A549 (cell line): ENCODE data around the gene IL3.

ENCODE experiments used
- BHLHE40 ChIP-seq: IDR thresholded peaks from 2 replicates; pipeline ENCODE4 v1.6.1; 2012; ENCODE audit warnings: low read depth, low read length, inconsistent platforms
- HDAC2 ChIP-seq: fragments of 200-600 bp; sonication (generic); IDR thresholded peaks from 2 replicates; pipeline ENCODE4 v1.6.1; 2016
- HEYL ChIP-seq: fragments of 250-450 bp; sonication (Bioruptor Pico); IDR thresholded peaks from 2 replicates; pipeline ENCODE4 v1.8.0; 2021; ENCODE audit warnings: mild to moderate bottlenecking, moderate library complexity
- JUNB ChIP-seq: fragments of >200 bp; sonication (Bioruptor Twin); formaldehyde crosslinking; IDR thresholded peaks from 2 replicates; pipeline ENCODE4 v1.6.1; 2016
- POLR2A ChIP-seq: IDR thresholded peaks from 2 replicates; pipeline ENCODE4 v1.6.1; 2012; ENCODE audit warnings: mild to moderate bottlenecking, low read length
- RFX5 ChIP-seq: fragments of 450-650 bp; IDR thresholded peaks from 2 replicates; pipeline ENCODE4 v1.7.1; 2014; ENCODE audit warnings: antibody characterized with exemption, mild to moderate bottlenecking, moderate library complexity
- ZFP36 ChIP-seq: fragments of 450-650 bp; IDR thresholded peaks from 2 replicates; pipeline ENCODE4 v1.6.1; 2014; ENCODE audit warnings: borderline replicate concordance; ENCODE audit not compliant: partially characterized antibody
- TF ChIP-seq, protein P1 (sequence below): fragments of >200 bp; sonication (Bioruptor Twin); formaldehyde crosslinking; IDR thresholded peaks from 3 replicates; pipeline ENCODE4 v1.5.1; 2016
- TF ChIP-seq, protein P2 (sequence below): fragments of 200-600 bp; sonication (generic); IDR thresholded peaks from 2 replicates; pipeline ENCODE4 v1.6.1; 2016; ENCODE audit warnings: antibody characterized with exemption, mild to moderate bottlenecking, moderate library complexity
- TF ChIP-seq, protein P3 (sequence below): IDR thresholded peaks from 2 replicates; pipeline ENCODE4 v1.6.1; 2012
- TF ChIP-seq, protein P4 (sequence below): fragments of 250-450 bp; sonication (Bioruptor Pico); IDR thresholded peaks from 2 replicates; pipeline ENCODE4 v1.5.0; 2021; ENCODE audit warnings: mild to moderate bottlenecking, moderate library complexity, borderline replicate concordance

DNA sequence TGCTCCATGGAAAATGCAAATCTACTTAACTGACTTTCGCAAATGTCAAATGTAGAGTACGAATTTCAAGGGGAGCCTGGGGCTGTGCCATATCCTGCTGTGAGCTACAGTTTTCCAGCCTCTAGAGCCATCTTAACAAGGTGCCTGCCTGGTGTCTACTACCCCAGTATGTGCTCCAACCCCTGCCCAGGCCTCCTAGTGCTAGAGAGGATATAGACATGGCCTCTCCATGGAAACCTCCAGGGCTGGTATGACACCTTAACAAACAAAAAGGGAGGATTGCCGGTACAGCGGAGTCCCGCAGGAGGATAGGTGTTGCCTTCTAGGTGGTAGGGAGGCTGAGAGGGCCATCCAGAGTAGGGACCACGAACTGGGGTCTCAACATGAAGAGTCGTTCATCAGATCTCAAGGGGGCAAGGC, 13.6 kb upstream of the IL3 start:
- no peak for TF ChIP-seq POLR2A
- no peak for TF ChIP-seq HEYL
- TF ChIP-seq, protein P1, sequence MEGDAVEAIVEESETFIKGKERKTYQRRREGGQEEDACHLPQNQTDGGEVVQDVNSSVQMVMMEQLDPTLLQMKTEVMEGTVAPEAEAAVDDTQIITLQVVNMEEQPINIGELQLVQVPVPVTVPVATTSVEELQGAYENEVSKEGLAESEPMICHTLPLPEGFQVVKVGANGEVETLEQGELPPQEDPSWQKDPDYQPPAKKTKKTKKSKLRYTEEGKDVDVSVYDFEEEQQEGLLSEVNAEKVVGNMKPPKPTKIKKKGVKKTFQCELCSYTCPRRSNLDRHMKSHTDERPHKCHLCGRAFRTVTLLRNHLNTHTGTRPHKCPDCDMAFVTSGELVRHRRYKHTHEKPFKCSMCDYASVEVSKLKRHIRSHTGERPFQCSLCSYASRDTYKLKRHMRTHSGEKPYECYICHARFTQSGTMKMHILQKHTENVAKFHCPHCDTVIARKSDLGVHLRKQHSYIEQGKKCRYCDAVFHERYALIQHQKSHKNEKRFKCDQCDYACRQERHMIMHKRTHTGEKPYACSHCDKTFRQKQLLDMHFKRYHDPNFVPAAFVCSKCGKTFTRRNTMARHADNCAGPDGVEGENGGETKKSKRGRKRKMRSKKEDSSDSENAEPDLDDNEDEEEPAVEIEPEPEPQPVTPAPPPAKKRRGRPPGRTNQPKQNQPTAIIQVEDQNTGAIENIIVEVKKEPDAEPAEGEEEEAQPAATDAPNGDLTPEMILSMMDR = no peak
- TF ChIP-seq, protein P2, sequence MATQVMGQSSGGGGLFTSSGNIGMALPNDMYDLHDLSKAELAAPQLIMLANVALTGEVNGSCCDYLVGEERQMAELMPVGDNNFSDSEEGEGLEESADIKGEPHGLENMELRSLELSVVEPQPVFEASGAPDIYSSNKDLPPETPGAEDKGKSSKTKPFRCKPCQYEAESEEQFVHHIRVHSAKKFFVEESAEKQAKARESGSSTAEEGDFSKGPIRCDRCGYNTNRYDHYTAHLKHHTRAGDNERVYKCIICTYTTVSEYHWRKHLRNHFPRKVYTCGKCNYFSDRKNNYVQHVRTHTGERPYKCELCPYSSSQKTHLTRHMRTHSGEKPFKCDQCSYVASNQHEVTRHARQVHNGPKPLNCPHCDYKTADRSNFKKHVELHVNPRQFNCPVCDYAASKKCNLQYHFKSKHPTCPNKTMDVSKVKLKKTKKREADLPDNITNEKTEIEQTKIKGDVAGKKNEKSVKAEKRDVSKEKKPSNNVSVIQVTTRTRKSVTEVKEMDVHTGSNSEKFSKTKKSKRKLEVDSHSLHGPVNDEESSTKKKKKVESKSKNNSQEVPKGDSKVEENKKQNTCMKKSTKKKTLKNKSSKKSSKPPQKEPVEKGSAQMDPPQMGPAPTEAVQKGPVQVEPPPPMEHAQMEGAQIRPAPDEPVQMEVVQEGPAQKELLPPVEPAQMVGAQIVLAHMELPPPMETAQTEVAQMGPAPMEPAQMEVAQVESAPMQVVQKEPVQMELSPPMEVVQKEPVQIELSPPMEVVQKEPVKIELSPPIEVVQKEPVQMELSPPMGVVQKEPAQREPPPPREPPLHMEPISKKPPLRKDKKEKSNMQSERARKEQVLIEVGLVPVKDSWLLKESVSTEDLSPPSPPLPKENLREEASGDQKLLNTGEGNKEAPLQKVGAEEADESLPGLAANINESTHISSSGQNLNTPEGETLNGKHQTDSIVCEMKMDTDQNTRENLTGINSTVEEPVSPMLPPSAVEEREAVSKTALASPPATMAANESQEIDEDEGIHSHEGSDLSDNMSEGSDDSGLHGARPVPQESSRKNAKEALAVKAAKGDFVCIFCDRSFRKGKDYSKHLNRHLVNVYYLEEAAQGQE = no peak
- no peak for TF ChIP-seq BHLHE40
- no peak for TF ChIP-seq HDAC2
- TF ChIP-seq RFX5 = no peak
- no peak for TF ChIP-seq ZFP36
- TF ChIP-seq, protein P3, sequence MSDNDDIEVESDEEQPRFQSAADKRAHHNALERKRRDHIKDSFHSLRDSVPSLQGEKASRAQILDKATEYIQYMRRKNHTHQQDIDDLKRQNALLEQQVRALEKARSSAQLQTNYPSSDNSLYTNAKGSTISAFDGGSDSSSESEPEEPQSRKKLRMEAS = no peak
- no peak for TF ChIP-seq JUNB
- TF ChIP-seq, protein P4, sequence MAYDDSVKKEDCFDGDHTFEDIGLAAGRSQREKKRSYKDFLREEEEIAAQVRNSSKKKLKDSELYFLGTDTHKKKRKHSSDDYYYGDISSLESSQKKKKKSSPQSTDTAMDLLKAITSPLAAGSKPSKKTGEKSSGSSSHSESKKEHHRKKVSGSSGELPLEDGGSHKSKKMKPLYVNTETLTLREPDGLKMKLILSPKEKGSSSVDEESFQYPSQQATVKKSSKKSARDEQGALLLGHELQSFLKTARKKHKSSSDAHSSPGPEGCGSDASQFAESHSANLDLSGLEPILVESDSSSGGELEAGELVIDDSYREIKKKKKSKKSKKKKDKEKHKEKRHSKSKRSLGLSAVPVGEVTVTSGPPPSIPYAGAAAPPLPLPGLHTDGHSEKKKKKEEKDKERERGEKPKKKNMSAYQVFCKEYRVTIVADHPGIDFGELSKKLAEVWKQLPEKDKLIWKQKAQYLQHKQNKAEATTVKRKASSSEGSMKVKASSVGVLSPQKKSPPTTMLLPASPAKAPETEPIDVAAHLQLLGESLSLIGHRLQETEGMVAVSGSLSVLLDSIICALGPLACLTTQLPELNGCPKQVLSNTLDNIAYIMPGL = no peak
